ENCODE measurements around the gene FOSB. TPM values are rescaled to one million over a fixed set of nuclear protein-coding genes. Genes with fewer than 3 reads are reported as not detected.

The FOSB gene
- total and polyA plus RNA-seq, 4 donors, result 7.9 to 24.2 (median 16.4) TPM

- whole genome bisulfite sequencing, 2 donors, result 0% methylated on average over 39 to 49 of the region's 49 CpGs
- Histone ChIP-seq H3K4me3 (no peak overlapping the region), H3K27ac (ENCODE audit: low read depth in 1 of 2, low read length in 1 of 2) (peak overlapping the region; percentile 95 to 98), H3K9ac (ENCODE audit: insufficient read depth in 1 of 2, low read length in 2 of 2) (peak overlapping the region; percentile 79 to 90), H3K9me3 (ENCODE audit: control insufficient read depth in 4 of 4, insufficient read depth in 3 of 4, low read length in 3 of 4) (no peaks in the 10 kb centered on the region), H3K4me1 (ENCODE audit: control insufficient read depth in 5 of 5, insufficient read depth in 5 of 5, low read length in 5 of 5) (peaks cover 5 to 18% (median 8%) of the 10 kb centered on the region in 5 donors), H3K36me3 (ENCODE audit: control insufficient read depth in 4 of 4, insufficient read depth in 4 of 4, low read length in 4 of 4) (no peaks in the 10 kb centered on the region), H3K27me3 (ENCODE audit: control insufficient read depth in 3 of 3, insufficient read depth in 3 of 3, low read length in 2 of 3) (no peaks in the 10 kb centered on the region)
- DNase-seq, result peak; percentile 96 to 98 (median 97)
- TF ChIP-seq, protein P1, sequence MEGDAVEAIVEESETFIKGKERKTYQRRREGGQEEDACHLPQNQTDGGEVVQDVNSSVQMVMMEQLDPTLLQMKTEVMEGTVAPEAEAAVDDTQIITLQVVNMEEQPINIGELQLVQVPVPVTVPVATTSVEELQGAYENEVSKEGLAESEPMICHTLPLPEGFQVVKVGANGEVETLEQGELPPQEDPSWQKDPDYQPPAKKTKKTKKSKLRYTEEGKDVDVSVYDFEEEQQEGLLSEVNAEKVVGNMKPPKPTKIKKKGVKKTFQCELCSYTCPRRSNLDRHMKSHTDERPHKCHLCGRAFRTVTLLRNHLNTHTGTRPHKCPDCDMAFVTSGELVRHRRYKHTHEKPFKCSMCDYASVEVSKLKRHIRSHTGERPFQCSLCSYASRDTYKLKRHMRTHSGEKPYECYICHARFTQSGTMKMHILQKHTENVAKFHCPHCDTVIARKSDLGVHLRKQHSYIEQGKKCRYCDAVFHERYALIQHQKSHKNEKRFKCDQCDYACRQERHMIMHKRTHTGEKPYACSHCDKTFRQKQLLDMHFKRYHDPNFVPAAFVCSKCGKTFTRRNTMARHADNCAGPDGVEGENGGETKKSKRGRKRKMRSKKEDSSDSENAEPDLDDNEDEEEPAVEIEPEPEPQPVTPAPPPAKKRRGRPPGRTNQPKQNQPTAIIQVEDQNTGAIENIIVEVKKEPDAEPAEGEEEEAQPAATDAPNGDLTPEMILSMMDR (IDR thresholded peaks at IDR 0.05; ENCODE audit: control extremely low read depth, extremely low read depth), result no peak
- peak; percentile 75 for ATAC-seq (ENCODE audit: insufficient read depth, low FRiP score)
Observed at GRCh38 chr19:45443462-45444317, 24.1 kb upstream of the FOSB start.

GRCh38 chr19:45444318-45445041, 23.3 kb upstream of the FOSB start:
- no peaks in the 10 kb centered on the region for H3K27me3 ChIP-seq (ENCODE audit: control insufficient read depth in 3 of 3, insufficient read depth in 3 of 3, low read length in 2 of 3)
- no peaks in the 10 kb centered on the region for H3K9me3 ChIP-seq (ENCODE audit: control insufficient read depth in 4 of 4, insufficient read depth in 3 of 4, low read length in 3 of 4)
- ATAC-seq (ENCODE audit: insufficient read depth, low FRiP score), result peak; percentile 79
- H3K9ac ChIP-seq (ENCODE audit: insufficient read depth in 1 of 2, low read length in 2 of 2), result peak overlapping the region; percentile 41 to 70
- H3K36me3 ChIP-seq (ENCODE audit: control insufficient read depth in 4 of 4, insufficient read depth in 4 of 4, low read length in 4 of 4), result no peaks in the 10 kb centered on the region
- no peak overlapping the region for H3K4me3 ChIP-seq
- TF ChIP-seq, protein P1 (IDR thresholded peaks at IDR 0.05; ENCODE audit: control extremely low read depth, extremely low read depth), result no peak
- 13 to 14% methylated on average over 43 to 47 of the region's 47 CpGs for WGBS, 2 donors
- peak; percentile 94 to 96 (median 95) for DNase-seq
- H3K27ac ChIP-seq (ENCODE audit: low read depth in 1 of 2, low read length in 1 of 2), result peak overlapping the region; percentile 74 to 97
- peaks cover 5 to 18% (median 8%) of the 10 kb centered on the region in 5 donors for H3K4me1 ChIP-seq (ENCODE audit: control insufficient read depth in 5 of 5, insufficient read depth in 5 of 5, low read length in 5 of 5)

GRCh38 chr19:45445139-45445538, 22.7 kb upstream of the FOSB start:
- H3K4me1 ChIP-seq (ENCODE audit: control insufficient read depth in 5 of 5, insufficient read depth in 5 of 5, low read length in 5 of 5), result peaks cover 6 to 17% (median 9%) of the 10 kb centered on the region in 5 donors
- no peak overlapping the region for H3K9ac ChIP-seq (ENCODE audit: insufficient read depth in 1 of 2, low read length in 2 of 2)
- H3K9me3 ChIP-seq (ENCODE audit: control insufficient read depth in 4 of 4, insufficient read depth in 3 of 4, low read length in 3 of 4), result no peaks in the 10 kb centered on the region
- TF ChIP-seq, protein P1 (IDR thresholded peaks at IDR 0.05; ENCODE audit: control extremely low read depth, extremely low read depth), result no peak
- no peak overlapping the region for H3K4me3 ChIP-seq
- H3K27ac ChIP-seq (ENCODE audit: low read depth in 1 of 2, low read length in 1 of 2), result peak overlapping the region in 1 of 2 donors; percentile 97
- no peak for ATAC-seq (ENCODE audit: insufficient read depth, low FRiP score)
- 92% methylated on average over 4 of the region's 4 CpGs for WGBS, 2 donors
- H3K27me3 ChIP-seq (ENCODE audit: control insufficient read depth in 3 of 3, insufficient read depth in 3 of 3, low read length in 2 of 3), result no peaks in the 10 kb centered on the region
- DNase-seq, result no peak
- no peaks in the 10 kb centered on the region for H3K36me3 ChIP-seq (ENCODE audit: control insufficient read depth in 4 of 4, insufficient read depth in 4 of 4, low read length in 4 of 4)

All from lung (tissue), 12 donors.